Esophagus muscularis mucosa (tissue), 4 donors: ENCODE data around the gene MAPK8IP3.

Source experiments
- EP300 ChIP-seq: sonication (generic); formaldehyde crosslinking; IDR thresholded peaks from one replicate; pipeline ENCODE4 v1.6.1; 2017; ENCODE audit warnings: antibody characterized with exemption
- POLR2A ChIP-seq: fragments of 450-650 bp; IDR thresholded peaks from one replicate; pipeline ENCODE4 v1.6.1; 2017; ENCODE audit warnings: antibody characterized with exemption, moderate library complexity, mild to moderate bottlenecking, low read depth
- POLR2AphosphoS5 ChIP-seq, 2 donors: sonication (generic); formaldehyde crosslinking; IDR thresholded peaks; one replicate each; pipeline ENCODE4 v1.6.1; 2017; ENCODE audit warnings: antibody characterized with exemption in 2 of 2
- TF ChIP-seq, protein P1 (sequence below), 3 experiments: fragments of 200-600 bp in 2 of 3; fragments of 450-650 bp in 1 of 3; sonication (generic) in 2 of 3; IDR thresholded peaks; one replicate each; pipeline ENCODE4 v1.5.1; 2017 to 2019; ENCODE audit warnings: antibody characterized with exemption in 3 of 3, mild to moderate bottlenecking in 2 of 3, moderate library complexity in 1 of 3

DNA sequence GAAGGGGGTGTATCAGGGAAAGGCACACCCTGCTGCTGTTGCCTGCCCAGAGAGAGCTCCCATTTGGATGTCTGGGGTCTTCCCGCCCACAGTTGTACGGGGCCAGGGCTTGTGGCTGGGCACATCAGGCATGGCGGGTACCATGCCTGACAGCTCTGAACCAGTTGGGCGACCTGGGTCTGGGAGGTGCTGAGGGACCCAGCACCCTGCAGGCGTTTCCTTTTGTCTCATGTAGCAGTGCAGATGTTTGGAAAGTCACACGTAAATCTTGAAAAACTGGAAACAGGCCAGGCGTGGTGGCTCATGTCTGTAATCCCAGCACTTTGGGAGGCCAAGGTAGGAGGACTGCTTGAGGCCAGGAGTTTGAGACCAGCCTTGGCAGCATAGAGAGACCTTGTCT, 36.3 kb upstream of the MAPK8IP3 start:
- TF ChIP-seq, protein P1, sequence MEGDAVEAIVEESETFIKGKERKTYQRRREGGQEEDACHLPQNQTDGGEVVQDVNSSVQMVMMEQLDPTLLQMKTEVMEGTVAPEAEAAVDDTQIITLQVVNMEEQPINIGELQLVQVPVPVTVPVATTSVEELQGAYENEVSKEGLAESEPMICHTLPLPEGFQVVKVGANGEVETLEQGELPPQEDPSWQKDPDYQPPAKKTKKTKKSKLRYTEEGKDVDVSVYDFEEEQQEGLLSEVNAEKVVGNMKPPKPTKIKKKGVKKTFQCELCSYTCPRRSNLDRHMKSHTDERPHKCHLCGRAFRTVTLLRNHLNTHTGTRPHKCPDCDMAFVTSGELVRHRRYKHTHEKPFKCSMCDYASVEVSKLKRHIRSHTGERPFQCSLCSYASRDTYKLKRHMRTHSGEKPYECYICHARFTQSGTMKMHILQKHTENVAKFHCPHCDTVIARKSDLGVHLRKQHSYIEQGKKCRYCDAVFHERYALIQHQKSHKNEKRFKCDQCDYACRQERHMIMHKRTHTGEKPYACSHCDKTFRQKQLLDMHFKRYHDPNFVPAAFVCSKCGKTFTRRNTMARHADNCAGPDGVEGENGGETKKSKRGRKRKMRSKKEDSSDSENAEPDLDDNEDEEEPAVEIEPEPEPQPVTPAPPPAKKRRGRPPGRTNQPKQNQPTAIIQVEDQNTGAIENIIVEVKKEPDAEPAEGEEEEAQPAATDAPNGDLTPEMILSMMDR (IDR thresholded peaks at IDR 0.05) = no peak
- TF ChIP-seq POLR2AphosphoS5 (IDR thresholded peaks at IDR 0.05) (no peak), EP300 (no peak), POLR2A (no peak)
